Liver (tissue), 9 donors: ENCODE results near the gene ZDHHC8. TPM values are rescaled to one million over a fixed set of nuclear protein-coding genes. Genes with fewer than 3 reads are reported as not detected.

ENCODE experiments used
- DNase-seq: peaks from one replicate; pipeline ENCODE4 v3.0.0-alpha.2; 2017; ENCODE audit warnings: low spot score
- H3K27ac ChIP-seq, 2 donors: one replicate each; pipeline ENCODE4 v1.7.0; 2013; ENCODE audit warnings: inconsistent platforms in 2 of 2, low read length in 2 of 2, control low read depth in 1 of 2, low read depth in 1 of 2, mild to moderate bottlenecking in 1 of 2
- H3K27me3 ChIP-seq, 4 donors: one replicate each; pipeline versions ENCODE4 v1.6.1 to v1.7.0; 2013; ENCODE audit warnings: low read length in 3 of 4, inconsistent platforms in 1 of 4, mild to moderate bottlenecking in 1 of 4, moderate library complexity in 1 of 4; ENCODE audit not compliant: control insufficient read depth in 4 of 4, insufficient read depth in 4 of 4
- H3K36me3 ChIP-seq, 4 donors: one replicate each; pipeline versions ENCODE4 v1.6.1 to v1.7.0; 2013; ENCODE audit warnings: low read length in 3 of 4, mild to moderate bottlenecking in 3 of 4, low read depth in 1 of 4, moderate library complexity in 1 of 4; ENCODE audit not compliant: control insufficient read depth in 4 of 4, insufficient read depth in 3 of 4
- H3K4me1 ChIP-seq, 4 donors: one replicate each; pipeline versions ENCODE4 v1.6.1 to v1.7.0; 2013; ENCODE audit warnings: low read length in 3 of 4, mild to moderate bottlenecking in 3 of 4, moderate library complexity in 1 of 4; ENCODE audit not compliant: control insufficient read depth in 4 of 4, insufficient read depth in 4 of 4
- H3K4me3 ChIP-seq, 3 donors: one replicate each; pipeline versions ENCODE4 v1.6.1 to v1.7.0; 2013; ENCODE audit warnings: low read length in 3 of 3, control low read depth in 1 of 3, low read depth in 1 of 3, mild to moderate bottlenecking in 1 of 3
- H3K9ac ChIP-seq, 2 donors: one replicate each; pipeline ENCODE4 v1.7.0; 2013; ENCODE audit warnings: low read length in 2 of 2, mild to moderate bottlenecking in 2 of 2, moderate library complexity in 2 of 2, control low read depth in 1 of 2, low read depth in 1 of 2
- H3K9me3 ChIP-seq, 4 donors: one replicate each; pipeline versions ENCODE4 v1.6.1 to v1.7.0; 2013; ENCODE audit warnings: low read length in 3 of 4; ENCODE audit not compliant: control insufficient read depth in 4 of 4
- CTCF ChIP-seq: fragments of 150-350 bp; IDR thresholded peaks from 2 replicates; pipeline ENCODE4 v1.5.1; 2017; ENCODE audit warnings: improper control_type of control experiment, low read depth, low read length; ENCODE audit not compliant: missing input control
- EGR1 ChIP-seq, 2 donors: IDR thresholded peaks; 2 replicates each; pipeline ENCODE4 v1.6.1; 2016 to 2018; ENCODE audit warnings: antibody characterized with exemption in 2 of 2, low read depth in 2 of 2
- FOXA1 ChIP-seq: IDR thresholded peaks from 2 replicates; pipeline ENCODE4 v1.6.1; 2016; ENCODE audit warnings: antibody characterized with exemption
- FOXA2 ChIP-seq: IDR thresholded peaks from 2 replicates; pipeline ENCODE4 v1.6.1; 2016; ENCODE audit warnings: antibody characterized with exemption
- GABPA ChIP-seq, 2 donors: IDR thresholded peaks in 1 of 2; conservative IDR thresholded peaks in 1 of 2; 2 replicates each; pipeline ENCODE4 v1.6.1; 2016; ENCODE audit warnings: antibody characterized with exemption in 2 of 2, mild to moderate bottlenecking in 1 of 2, moderate library complexity in 1 of 2
- HNF4A ChIP-seq, 2 donors: conservative IDR thresholded peaks; 2 replicates each; pipeline ENCODE4 v1.6.1; 2016; ENCODE audit warnings: antibody characterized with exemption in 2 of 2, mild to moderate bottlenecking in 2 of 2
- HNF4G ChIP-seq: IDR thresholded peaks from 2 replicates; pipeline ENCODE4 v1.6.1; 2016; ENCODE audit warnings: antibody characterized with exemption
- JUND ChIP-seq, 2 donors: IDR thresholded peaks; 2 replicates each; pipeline ENCODE4 v1.6.1; 2016; ENCODE audit warnings: antibody characterized with exemption in 2 of 2
- NR2F2 ChIP-seq: IDR thresholded peaks from 2 replicates; pipeline ENCODE4 v1.6.1; 2016; ENCODE audit warnings: antibody characterized with exemption
- RAD21 ChIP-seq, 2 donors: IDR thresholded peaks; 2 replicates each; pipeline ENCODE4 v1.6.1; 2016; ENCODE audit warnings: antibody characterized with exemption in 2 of 2, mild to moderate bottlenecking in 2 of 2
- RXRA ChIP-seq, 2 donors: IDR thresholded peaks; 2 replicates each; pipeline ENCODE4 v1.6.1; 2017 to 2018; ENCODE audit warnings: antibody characterized with exemption in 2 of 2, mild to moderate bottlenecking in 1 of 2
- SP1 ChIP-seq: IDR thresholded peaks from 2 replicates; pipeline ENCODE4 v1.6.1; 2018; ENCODE audit warnings: antibody characterized with exemption, mild to moderate bottlenecking
- TAF1 ChIP-seq: conservative IDR thresholded peaks from 2 replicates; pipeline ENCODE4 v1.6.1; 2016; ENCODE audit warnings: antibody characterized with exemption, mild to moderate bottlenecking
- YY1 ChIP-seq: IDR thresholded peaks from 2 replicates; pipeline ENCODE4 v1.6.1; 2016; ENCODE audit warnings: antibody characterized with exemption, mild to moderate bottlenecking
- ZBTB33 ChIP-seq: IDR thresholded peaks from 2 replicates; pipeline ENCODE4 v1.6.1; 2016; ENCODE audit warnings: antibody characterized with exemption
- WGBS: extraction: QIAGEN DNeasy Blood & Tissue Kit; methylation state at CpG from one replicate; pipeline ENCODE4 v1.1.7; 2013; 5-methylcytosine and 5-hydroxymethylcytosine counted together
- polyA plus RNA-seq, 2 donors: library from polyadenylated mRNA; stranded (reverse) in 1 of 2; unstranded in 1 of 2; fragments of 200-250 nt in 1 of 2; fragments of >200 nt in 1 of 2; fragmentation: Nextera tagmentation in 1 of 2; extraction: Ambion mirVana in 1 of 2; gene quantifications; one replicate each; pipeline versions ENCODE4 v1.2.1 to v1.2.3, GENCODE V29; 2013 to 2015
- total RNA-seq, 2 donors: library from RNA; depleted of rRNA; stranded (reverse); fragments of >200 nt; gene quantifications; one replicate each; pipeline ENCODE4 v1.2.3, GENCODE V29; 2014
- TF ChIP-seq, protein P1 (sequence below): IDR thresholded peaks from 2 replicates; pipeline ENCODE4 v1.6.1; 2016; ENCODE audit warnings: antibody characterized with exemption
- TF ChIP-seq, protein P2 (sequence below): IDR thresholded peaks from 2 replicates; pipeline ENCODE4 v1.6.1; 2016; ENCODE audit warnings: antibody characterized with exemption, mild to moderate bottlenecking
- TF ChIP-seq, protein P3 (sequence below): IDR thresholded peaks from 2 replicates; pipeline ENCODE4 v1.6.1; 2016; ENCODE audit warnings: antibody characterized with exemption
- donor health status: healthy.
- donor health status: healthy.
- donor health status: healthy.
- donor health status: healthy.
- donor health status: healthy.

ZDHHC8 gene
- total and polyA plus RNA-seq, 4 donors = 2.9 to 11.8 (median 6.8) TPM

DNA sequence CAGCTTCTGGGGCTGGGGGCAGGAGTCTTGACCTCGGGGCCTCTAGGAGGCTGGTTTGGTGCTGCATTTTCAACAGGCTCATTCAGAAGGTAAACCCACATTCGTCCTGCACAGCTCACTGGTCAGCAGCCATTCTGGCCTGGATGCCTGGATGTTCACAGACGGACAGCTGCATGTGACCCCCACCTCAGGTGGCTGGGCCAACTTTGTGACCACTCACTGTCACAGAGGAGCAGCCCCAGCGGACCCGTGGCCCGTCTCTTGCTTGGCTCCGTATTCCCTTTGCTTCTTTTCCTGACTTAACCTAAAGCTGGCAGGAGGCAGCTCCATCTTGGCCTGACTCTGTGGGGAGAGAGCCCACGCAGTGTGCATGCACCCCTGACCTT is 43.3 kb upstream of the ZDHHC8 start:
- WGBS = 93% methylated on average over 8 of the region's 8 CpGs
- no peak overlapping the region for H3K27ac ChIP-seq
- no peak overlapping the region for H3K4me3 ChIP-seq
- peaks cover 27 to 61% (median 49%) of the 10 kb centered on the region in 4 donors for H3K36me3 ChIP-seq
- H3K27me3 ChIP-seq = no peaks in the 10 kb centered on the region
- DNase-seq = no peak
- peaks cover 17 to 45% (median 34%) of the 10 kb centered on the region in 4 donors for H3K4me1 ChIP-seq
- TF ChIP-seq ZBTB33 = no peak
- TF ChIP-seq YY1 = no peak
- TF ChIP-seq CTCF = no peak
- no peak for TF ChIP-seq NR2F2
- no peak for TF ChIP-seq HNF4G
- TF ChIP-seq FOXA1 = no peak
- TF ChIP-seq HNF4A (conservative IDR thresholded peaks at IDR 0.05) = no peak
- TF ChIP-seq TAF1 = no peak
- TF ChIP-seq GABPA (IDR thresholded peaks at IDR 0.05 in 1 of 2, conservative IDR thresholded peaks at IDR 0.05 in 1 of 2) = no peak
- no peak for TF ChIP-seq RXRA (IDR thresholded peaks at IDR 0.05)
- no peak for TF ChIP-seq SP1
- TF ChIP-seq JUND (IDR thresholded peaks at IDR 0.05) = no peak
- no peak for TF ChIP-seq RAD21 (IDR thresholded peaks at IDR 0.05)
- TF ChIP-seq EGR1 (IDR thresholded peaks at IDR 0.05; ENCODE audit: low read depth in 2 of 2) = no peak
- no peak for TF ChIP-seq FOXA2
- TF ChIP-seq, protein P1, sequence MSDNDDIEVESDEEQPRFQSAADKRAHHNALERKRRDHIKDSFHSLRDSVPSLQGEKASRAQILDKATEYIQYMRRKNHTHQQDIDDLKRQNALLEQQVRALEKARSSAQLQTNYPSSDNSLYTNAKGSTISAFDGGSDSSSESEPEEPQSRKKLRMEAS = no peak
- H3K9ac ChIP-seq = no peak overlapping the region
- H3K9me3 ChIP-seq = no peaks in the 10 kb centered on the region

DNA sequence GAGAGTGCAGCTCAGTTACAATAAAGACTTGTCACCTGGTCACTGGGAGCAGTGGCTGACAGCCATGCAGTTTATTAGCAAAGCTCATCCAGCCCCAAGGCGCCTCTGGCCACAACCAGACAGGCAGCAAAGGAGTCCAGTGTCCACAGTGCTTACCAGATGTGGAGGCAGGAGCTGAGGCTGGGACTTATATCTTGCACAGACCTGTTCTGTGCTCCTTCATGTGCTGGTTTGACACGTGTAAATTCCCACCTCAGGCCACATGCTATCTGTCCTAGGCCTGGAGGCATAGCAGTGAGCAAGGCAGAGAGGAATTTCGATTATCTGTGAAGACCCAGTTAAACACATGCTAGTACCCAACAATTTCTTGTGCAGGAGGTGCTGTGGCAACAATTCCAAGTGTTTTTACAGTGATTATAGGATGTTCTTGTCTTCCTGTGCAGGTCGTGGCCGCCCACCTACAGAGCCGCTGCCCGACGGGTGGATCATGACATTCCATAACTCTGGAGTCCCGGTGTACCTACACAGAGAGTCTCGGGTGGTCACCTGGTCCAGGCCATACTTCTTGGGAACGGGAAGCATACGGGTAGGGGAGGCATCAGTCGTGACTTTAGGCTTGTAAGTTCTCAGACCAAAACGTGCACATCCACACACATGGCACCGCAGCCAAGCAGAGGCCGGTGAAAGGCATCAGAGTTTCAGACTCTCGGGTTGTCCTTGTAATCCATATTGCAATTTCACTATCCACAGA is 42.2 kb upstream of the ZDHHC8 start:
- peaks cover 27 to 61% (median 49%) of the 10 kb centered on the region in 4 donors for H3K36me3 ChIP-seq
- H3K4me3 ChIP-seq = no peak overlapping the region
- H3K27me3 ChIP-seq = no peaks in the 10 kb centered on the region
- H3K4me1 ChIP-seq = peaks cover 14 to 41% (median 30%) of the 10 kb centered on the region in 4 donors
- DNase-seq = no peak
- TF ChIP-seq HNF4A (conservative IDR thresholded peaks at IDR 0.05) (no peak), RXRA (IDR thresholded peaks at IDR 0.05) (no peak), ZBTB33 (no peak), EGR1 (IDR thresholded peaks at IDR 0.05; ENCODE audit: low read depth in 2 of 2) (no peak), CTCF (no peak), GABPA (IDR thresholded peaks at IDR 0.05 in 1 of 2, conservative IDR thresholded peaks at IDR 0.05 in 1 of 2) (no peak), NR2F2 (no peak), JUND (IDR thresholded peaks at IDR 0.05) (no peak), YY1 (no peak), HNF4G (no peak), FOXA2 (no peak), FOXA1 (no peak)
- TF ChIP-seq, protein P2, sequence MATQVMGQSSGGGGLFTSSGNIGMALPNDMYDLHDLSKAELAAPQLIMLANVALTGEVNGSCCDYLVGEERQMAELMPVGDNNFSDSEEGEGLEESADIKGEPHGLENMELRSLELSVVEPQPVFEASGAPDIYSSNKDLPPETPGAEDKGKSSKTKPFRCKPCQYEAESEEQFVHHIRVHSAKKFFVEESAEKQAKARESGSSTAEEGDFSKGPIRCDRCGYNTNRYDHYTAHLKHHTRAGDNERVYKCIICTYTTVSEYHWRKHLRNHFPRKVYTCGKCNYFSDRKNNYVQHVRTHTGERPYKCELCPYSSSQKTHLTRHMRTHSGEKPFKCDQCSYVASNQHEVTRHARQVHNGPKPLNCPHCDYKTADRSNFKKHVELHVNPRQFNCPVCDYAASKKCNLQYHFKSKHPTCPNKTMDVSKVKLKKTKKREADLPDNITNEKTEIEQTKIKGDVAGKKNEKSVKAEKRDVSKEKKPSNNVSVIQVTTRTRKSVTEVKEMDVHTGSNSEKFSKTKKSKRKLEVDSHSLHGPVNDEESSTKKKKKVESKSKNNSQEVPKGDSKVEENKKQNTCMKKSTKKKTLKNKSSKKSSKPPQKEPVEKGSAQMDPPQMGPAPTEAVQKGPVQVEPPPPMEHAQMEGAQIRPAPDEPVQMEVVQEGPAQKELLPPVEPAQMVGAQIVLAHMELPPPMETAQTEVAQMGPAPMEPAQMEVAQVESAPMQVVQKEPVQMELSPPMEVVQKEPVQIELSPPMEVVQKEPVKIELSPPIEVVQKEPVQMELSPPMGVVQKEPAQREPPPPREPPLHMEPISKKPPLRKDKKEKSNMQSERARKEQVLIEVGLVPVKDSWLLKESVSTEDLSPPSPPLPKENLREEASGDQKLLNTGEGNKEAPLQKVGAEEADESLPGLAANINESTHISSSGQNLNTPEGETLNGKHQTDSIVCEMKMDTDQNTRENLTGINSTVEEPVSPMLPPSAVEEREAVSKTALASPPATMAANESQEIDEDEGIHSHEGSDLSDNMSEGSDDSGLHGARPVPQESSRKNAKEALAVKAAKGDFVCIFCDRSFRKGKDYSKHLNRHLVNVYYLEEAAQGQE = no peak
- TF ChIP-seq, protein P3, sequence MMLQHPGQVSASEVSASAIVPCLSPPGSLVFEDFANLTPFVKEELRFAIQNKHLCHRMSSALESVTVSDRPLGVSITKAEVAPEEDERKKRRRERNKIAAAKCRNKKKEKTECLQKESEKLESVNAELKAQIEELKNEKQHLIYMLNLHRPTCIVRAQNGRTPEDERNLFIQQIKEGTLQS = no peak
- H3K9me3 ChIP-seq = no peaks in the 10 kb centered on the region
- 96% methylated on average over 17 of the region's 17 CpGs for WGBS
- H3K9ac ChIP-seq = no peak overlapping the region
- no peak overlapping the region for H3K27ac ChIP-seq
